Body of pancreas (tissue), 4 donors: ENCODE results near the gene CFAP206.

Experiments used
- CTCF ChIP-seq, 7 experiments: fragments of 450-650 bp in 4 of 7; fragments of 200-600 bp in 3 of 7; sonication (generic) in 3 of 7; IDR thresholded peaks; one replicate each; pipeline ENCODE4 v1.5.1; 2016 to 2019; ENCODE audit warnings: antibody characterized with exemption in 7 of 7
- POLR2A ChIP-seq, 3 donors: fragments of 450-650 bp; IDR thresholded peaks; one replicate each; pipeline ENCODE4 v1.6.1; 2016; ENCODE audit warnings: antibody characterized with exemption in 3 of 3, mild to moderate bottlenecking in 2 of 3

- TF ChIP-seq POLR2A (IDR thresholded peaks at IDR 0.05) (no peak), CTCF (IDR thresholded peaks at IDR 0.05) (no peak)
Observed at GRCh38 chr6:87419266-87419665, 11.5 kb downstream of the CFAP206 start.
